Breast epithelium (tissue), 3 donors: ENCODE data around the gene C19orf33.

Source experiments
- POLR2AphosphoS5 ChIP-seq, 3 donors: sonication (generic); formaldehyde crosslinking; IDR thresholded peaks; one replicate each; pipeline ENCODE4 v1.6.1; 2017; ENCODE audit warnings: antibody characterized with exemption in 3 of 3
- TF ChIP-seq, protein P1 (sequence below), 3 donors: fragments of 450-650 bp; IDR thresholded peaks; one replicate each; pipeline ENCODE4 v1.5.1; 2016 to 2017; ENCODE audit warnings: antibody characterized with exemption in 3 of 3, mild to moderate bottlenecking in 3 of 3, moderate library complexity in 3 of 3

DNA sequence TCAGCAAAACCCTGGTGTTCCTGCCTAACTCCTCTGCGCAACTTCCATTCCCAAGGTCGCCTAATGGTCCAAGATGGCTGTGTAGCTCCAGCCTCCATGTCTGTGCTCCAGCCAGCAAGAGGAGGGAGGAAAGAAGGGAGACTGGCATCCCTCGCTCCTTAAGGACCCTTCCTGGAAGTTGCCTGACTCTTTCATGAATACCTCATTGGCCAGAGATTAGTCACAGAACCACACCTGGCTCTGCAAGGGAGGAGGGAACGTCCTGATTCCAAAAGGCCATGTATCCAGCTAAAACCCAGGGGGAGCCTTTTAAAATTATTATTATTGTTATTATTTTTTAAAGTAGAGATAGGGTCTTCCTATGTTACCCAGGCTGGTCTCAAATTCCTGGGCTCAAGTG lies 20.4 kb downstream of the C19orf33 start:
- TF ChIP-seq, protein P1, sequence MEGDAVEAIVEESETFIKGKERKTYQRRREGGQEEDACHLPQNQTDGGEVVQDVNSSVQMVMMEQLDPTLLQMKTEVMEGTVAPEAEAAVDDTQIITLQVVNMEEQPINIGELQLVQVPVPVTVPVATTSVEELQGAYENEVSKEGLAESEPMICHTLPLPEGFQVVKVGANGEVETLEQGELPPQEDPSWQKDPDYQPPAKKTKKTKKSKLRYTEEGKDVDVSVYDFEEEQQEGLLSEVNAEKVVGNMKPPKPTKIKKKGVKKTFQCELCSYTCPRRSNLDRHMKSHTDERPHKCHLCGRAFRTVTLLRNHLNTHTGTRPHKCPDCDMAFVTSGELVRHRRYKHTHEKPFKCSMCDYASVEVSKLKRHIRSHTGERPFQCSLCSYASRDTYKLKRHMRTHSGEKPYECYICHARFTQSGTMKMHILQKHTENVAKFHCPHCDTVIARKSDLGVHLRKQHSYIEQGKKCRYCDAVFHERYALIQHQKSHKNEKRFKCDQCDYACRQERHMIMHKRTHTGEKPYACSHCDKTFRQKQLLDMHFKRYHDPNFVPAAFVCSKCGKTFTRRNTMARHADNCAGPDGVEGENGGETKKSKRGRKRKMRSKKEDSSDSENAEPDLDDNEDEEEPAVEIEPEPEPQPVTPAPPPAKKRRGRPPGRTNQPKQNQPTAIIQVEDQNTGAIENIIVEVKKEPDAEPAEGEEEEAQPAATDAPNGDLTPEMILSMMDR (IDR thresholded peaks at IDR 0.05): no peak
- TF ChIP-seq POLR2AphosphoS5 (IDR thresholded peaks at IDR 0.05): no peak
